NB4 (cell line): ENCODE data around the gene ABCC11.

Source experiments
- POLR2A ChIP-seq: IDR thresholded peaks from 2 replicates; pipeline ENCODE4 v1.6.1; 2011; ENCODE audit warnings: mild to moderate bottlenecking; ENCODE audit not compliant: insufficient read length; ENCODE audit errors: extremely low read depth
- TF ChIP-seq, protein P1 (sequence below): IDR thresholded peaks from one replicate; pipeline ENCODE4 v1.5.1; 2012; ENCODE audit warnings: low read depth, low read length

DNA sequence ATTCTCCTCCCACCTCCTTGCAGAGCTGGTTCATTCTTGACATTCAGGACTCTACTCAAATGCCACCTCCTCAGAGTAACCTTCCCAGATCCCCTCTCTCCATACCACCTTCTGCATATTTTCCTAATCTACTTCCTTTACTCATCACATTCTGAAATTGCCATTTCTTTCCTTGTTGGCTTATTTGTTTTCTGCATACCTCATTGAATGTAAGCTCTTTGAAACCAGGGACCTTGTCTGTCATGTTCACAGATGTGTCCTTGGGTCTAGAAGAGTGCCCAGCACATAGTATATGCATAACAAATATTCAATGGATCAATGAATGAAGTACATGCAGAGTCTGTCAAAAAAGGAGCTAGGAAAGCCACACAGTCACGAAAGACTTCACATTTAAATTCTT, 11.1 kb downstream of the ABCC11 start:
- TF ChIP-seq, protein P1, sequence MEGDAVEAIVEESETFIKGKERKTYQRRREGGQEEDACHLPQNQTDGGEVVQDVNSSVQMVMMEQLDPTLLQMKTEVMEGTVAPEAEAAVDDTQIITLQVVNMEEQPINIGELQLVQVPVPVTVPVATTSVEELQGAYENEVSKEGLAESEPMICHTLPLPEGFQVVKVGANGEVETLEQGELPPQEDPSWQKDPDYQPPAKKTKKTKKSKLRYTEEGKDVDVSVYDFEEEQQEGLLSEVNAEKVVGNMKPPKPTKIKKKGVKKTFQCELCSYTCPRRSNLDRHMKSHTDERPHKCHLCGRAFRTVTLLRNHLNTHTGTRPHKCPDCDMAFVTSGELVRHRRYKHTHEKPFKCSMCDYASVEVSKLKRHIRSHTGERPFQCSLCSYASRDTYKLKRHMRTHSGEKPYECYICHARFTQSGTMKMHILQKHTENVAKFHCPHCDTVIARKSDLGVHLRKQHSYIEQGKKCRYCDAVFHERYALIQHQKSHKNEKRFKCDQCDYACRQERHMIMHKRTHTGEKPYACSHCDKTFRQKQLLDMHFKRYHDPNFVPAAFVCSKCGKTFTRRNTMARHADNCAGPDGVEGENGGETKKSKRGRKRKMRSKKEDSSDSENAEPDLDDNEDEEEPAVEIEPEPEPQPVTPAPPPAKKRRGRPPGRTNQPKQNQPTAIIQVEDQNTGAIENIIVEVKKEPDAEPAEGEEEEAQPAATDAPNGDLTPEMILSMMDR, result no peak
- TF ChIP-seq POLR2A, result no peak
